GM13976 (cell line): ENCODE measurements around the gene RHOBTB3.

ENCODE experiments used
- DNase-seq: peaks from one replicate; pipeline ENCODE4 v3.0.0; 2012; ENCODE audit warnings: low spot score
- in situ Hi-C: fragments of 300-500 bp; cut with MboI; formaldehyde crosslinking; loops from one replicate; pipeline ENCODE4 v1.12.0; 2022; ENCODE audit warnings: low sequenced_read_pairs, mixed read lengths, inconsistent platforms; ENCODE audit not compliant: unreplicated experiment
- TF ChIP-seq, protein P1 (sequence below): IDR thresholded peaks from 2 replicates; pipeline ENCODE4 v1.5.1; 2012; ENCODE audit warnings: borderline replicate concordance, mild to moderate bottlenecking; ENCODE audit not compliant: insufficient read depth; ENCODE audit errors: extremely low read depth, missing control alignments, control extremely low read depth

RHOBTB3 gene

DNA sequence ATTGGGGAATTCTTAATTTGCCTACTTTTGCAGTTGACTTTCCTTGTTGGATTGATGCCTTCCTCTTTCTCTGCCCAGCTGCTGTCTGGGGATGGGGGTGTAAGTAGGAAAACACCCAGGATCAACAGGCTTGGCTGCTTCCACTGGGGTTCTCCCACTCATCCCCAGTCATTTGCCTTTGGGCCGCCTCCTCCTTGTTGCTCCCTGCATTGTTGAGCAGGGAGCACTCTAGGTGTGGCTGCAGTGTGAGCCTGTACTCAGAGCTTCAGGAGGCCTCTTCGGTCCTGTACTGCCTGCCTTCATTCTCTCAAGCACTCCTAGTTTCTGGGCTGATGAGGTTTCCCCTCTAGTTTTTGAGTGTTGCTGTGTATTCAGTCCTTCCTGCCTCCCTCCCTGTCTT lies 12.1 kb downstream of the RHOBTB3 start:
- in situ Hi-C loops: no loop called here
- no peak for DNase-seq

DNA sequence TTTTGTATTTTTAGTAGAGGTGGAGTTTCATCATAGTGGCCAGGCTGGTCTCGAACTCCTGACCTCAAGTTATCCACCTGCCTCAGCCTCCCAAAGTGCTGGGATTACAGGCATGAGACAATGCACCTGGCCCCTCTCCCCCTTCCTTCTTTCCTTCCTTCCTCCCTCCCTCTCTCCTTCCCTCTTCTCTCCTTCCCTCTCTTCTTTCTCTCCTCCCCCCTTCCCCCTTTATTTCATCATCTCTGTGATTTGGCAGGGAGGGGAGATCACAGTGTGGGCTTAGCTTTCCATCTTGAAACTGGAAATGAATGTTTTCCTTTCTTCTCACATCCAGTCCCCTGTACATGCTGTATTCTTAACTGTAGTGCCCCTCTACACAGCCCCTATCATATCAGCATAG lies 12.7 kb downstream of the RHOBTB3 start:
- DNase-seq: no peak
- TF ChIP-seq, protein P1, sequence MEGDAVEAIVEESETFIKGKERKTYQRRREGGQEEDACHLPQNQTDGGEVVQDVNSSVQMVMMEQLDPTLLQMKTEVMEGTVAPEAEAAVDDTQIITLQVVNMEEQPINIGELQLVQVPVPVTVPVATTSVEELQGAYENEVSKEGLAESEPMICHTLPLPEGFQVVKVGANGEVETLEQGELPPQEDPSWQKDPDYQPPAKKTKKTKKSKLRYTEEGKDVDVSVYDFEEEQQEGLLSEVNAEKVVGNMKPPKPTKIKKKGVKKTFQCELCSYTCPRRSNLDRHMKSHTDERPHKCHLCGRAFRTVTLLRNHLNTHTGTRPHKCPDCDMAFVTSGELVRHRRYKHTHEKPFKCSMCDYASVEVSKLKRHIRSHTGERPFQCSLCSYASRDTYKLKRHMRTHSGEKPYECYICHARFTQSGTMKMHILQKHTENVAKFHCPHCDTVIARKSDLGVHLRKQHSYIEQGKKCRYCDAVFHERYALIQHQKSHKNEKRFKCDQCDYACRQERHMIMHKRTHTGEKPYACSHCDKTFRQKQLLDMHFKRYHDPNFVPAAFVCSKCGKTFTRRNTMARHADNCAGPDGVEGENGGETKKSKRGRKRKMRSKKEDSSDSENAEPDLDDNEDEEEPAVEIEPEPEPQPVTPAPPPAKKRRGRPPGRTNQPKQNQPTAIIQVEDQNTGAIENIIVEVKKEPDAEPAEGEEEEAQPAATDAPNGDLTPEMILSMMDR: no peak
- in situ Hi-C loops: no loop called here

More for the DNA sequence above, 12.1 kb downstream of the RHOBTB3 start:
- TF ChIP-seq, protein P1: no peak

DNA sequence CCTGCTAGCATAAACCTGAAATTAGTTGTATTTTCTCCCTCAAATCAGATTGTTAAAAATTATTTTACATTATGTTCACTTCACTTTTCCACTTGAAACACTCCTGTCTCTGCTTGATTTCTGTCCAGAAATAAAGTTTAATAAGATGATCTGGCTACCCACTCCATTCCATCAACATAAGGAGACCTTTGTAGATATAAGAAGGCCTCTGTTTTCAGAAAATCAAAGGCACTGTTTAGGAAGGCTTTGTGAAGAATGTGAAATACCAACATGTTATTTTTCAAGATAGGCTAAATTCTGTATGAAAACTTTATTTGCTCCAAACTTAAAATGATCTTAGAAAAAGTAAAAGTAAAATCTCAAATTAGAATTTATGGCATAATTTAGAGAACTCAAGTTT lies 15.1 kb downstream of the RHOBTB3 start:
- TF ChIP-seq, protein P1: no peak
- DNase-seq: no peak
- in situ Hi-C loops: no loop called here

DNA sequence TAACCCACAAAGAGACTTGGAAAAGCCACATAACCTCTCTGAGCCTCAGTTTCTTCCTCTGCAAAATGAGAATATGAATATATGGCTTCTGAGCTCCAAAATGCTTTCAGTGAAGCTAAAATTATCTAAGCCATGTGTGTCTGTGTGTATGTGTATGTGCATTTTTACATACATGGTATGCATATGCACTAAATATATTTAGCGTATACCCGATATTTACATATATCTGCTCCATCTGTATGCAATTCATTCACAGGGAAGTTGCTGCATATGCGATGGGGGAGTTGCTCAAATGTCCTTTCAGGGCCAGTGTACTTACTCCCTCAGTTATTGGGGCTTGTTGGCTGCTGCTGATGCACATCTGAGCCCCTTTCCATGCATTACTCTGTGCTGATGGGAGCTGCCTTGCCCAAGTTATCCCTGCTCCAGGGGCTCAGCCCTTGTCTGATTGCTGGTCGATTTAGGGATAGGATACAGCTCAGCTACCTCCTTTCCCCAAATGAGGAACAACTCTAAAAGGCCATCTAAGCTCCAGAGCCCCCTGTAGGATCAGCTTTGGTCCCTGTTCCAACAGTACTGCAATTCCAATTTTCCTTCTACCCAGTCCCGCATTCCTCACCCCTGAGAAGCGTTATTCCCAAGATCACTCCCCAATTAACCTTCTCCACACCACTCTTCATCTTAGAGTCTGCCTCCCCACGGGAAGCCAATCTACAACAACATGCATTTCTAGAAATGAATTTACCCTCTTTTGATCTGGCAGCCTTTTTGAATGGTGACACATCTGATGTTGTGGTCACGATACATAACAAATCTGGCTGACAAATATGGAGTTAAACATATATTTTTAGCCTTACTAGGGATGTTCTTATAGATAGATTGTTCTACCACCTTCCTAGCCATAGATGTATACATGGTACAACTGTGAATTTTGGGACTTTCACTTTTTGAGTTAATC lies 15.9 kb downstream of the RHOBTB3 start:
- TF ChIP-seq, protein P1: no peak
- in situ Hi-C loops: no loop called here
- no peak for DNase-seq

DNA sequence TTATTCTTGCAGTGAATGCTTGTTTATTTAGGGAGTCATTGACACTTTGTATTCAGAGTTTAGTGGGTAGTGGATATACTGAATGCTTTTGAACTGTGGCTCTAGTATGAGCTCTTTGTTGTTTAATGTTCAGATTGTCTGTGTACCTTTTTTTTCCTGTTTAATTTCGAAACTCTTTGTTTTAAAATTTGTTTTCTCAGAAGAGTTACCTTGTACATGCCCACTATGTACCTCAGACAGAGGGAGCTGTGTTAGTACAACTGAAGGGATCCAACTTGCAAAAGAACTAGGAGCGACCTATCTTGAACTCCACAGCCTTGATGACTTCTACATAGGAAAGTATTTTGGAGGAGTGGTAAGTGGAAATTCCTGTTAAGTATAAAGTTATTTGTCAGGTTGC lies 17.0 kb downstream of the RHOBTB3 start:
- DNase-seq: no peak
- in situ Hi-C loops: no loop called here
- TF ChIP-seq, protein P1: no peak

DNA sequence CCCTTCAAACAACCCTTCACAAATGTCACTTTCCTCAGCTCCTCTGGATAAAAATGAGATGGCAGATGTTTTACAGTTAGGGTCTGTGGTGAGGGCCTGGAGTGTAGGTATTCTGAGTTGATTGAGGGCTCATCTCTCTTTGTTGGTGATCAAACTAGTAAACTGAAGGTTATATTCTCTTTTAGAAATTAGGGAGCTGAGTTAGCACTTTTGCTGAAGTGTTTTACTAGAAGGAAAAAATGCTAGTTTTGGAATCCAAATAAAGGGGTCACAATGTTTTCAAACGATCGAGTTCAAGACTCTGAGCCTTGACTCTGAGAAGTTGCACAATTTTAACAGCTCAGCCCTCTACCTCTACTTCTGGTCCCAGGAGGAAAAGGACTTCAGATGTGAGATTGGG lies 23.4 kb downstream of the RHOBTB3 start:
- in situ Hi-C loops: no loop called here
- DNase-seq: no peak
- TF ChIP-seq, protein P1: no peak
